HG03354 (cell line): ENCODE measurements around the gene BEST4.
"Not testable (repeated sequence)": the region's sequence is repeated elsewhere in the genome, so short reads cannot be mapped to it uniquely, and the experiment has no call there.

Source experiments
- ATAC-seq: cut with Tn5 transposase; IDR thresholded peaks from one replicate; pipeline ENCODE4 v1.9.1; 2021; ENCODE audit warnings: mild to moderate bottlenecking; ENCODE audit not compliant: unreplicated experiment, poor library complexity, severe bottlenecking

The BEST4 gene

GRCh38 chr1:44738953-44739306 is 49.0 kb downstream of the BEST4 start:
- not testable (repeated sequence) for ATAC-seq

- ATAC-seq = no peak
Observed at GRCh38 chr1:44735992-44736391, 52.0 kb downstream of the BEST4 start.

GRCh38 chr1:44733784-44734183 is 54.2 kb downstream of the BEST4 start:
- ATAC-seq = no peak
